B cell (primary cell): ENCODE results near the gene YPEL3. TPM values are rescaled to one million over a fixed set of nuclear protein-coding genes. Genes with fewer than 3 reads are reported as not detected.
A peak's percentile ranks its signal among the peaks of the same experiment; 100 is the strongest.

ENCODE experiments used
- ATAC-seq: fragments of 200-7000 bp; cut with Tn5 transposase; one replicate; pipeline ENCODE4 v1.10.0; 2021; ENCODE audit warnings: low read depth, mild to moderate bottlenecking, moderate number of reproducible peaks, moderate library complexity
- CTCF ChIA-PET: fragments of 350-600 bp; sonication (Branson Sonifier 250); formaldehyde crosslinking; loops from one replicate; lab custom pipeline; 2021; ENCODE audit warnings: antibody characterized with exemption, inconsistent platforms; lab: Charles Lee
- POLR2A ChIA-PET: fragments of 350-600 bp; sonication (Branson Sonifier 250); formaldehyde crosslinking; loops from one replicate; lab custom pipeline; 2021; ENCODE audit warnings: antibody characterized with exemption; lab: Charles Lee
- DNase-seq: peaks from one replicate; pipeline ENCODE4 v3.0.0; 2013
- H2AFZ ChIP-seq: 2 replicates; pipeline ENCODE4 v1.6.1; 2012; ENCODE audit warnings: mild to moderate bottlenecking, low read depth, low read length; ENCODE audit not compliant: insufficient read depth, poor library complexity, severe bottlenecking
- H3K27ac ChIP-seq, 2 donors: 1 replicate in 1 of 2; 2 replicates in 1 of 2; pipeline ENCODE4 v1.5.1; 2012 to 2013; ENCODE audit warnings: low read length in 2 of 2, mild to moderate bottlenecking in 2 of 2, moderate library complexity in 1 of 2
- H3K27me3 ChIP-seq, 4 experiments: fragments of 200-600 bp in 1 of 4; sonication (generic) in 1 of 4; replicated peaks in 1 of 4; 1 replicate in 2 of 4; 2 replicates in 2 of 4; pipeline versions ENCODE4 v1.6.1 to v1.7.0; 2013 to 2016; ENCODE audit warnings: low read length in 3 of 4, mild to moderate bottlenecking in 2 of 4, mixed read lengths in 1 of 4, moderate library complexity in 1 of 4; ENCODE audit not compliant: insufficient read depth in 4 of 4, control insufficient read depth in 3 of 4; ENCODE audit errors: control extremely low read depth in 1 of 4
- H3K36me3 ChIP-seq, 2 experiments: replicated peaks in 1 of 2; 1 replicate in 1 of 2; 2 replicates in 1 of 2; pipeline versions ENCODE4 v1.6.1 to v1.7.1; 2013; ENCODE audit warnings: low read length in 1 of 2; ENCODE audit not compliant: insufficient read depth in 2 of 2, control insufficient read depth in 1 of 2; ENCODE audit errors: control extremely low read depth in 1 of 2, extremely low read depth in 1 of 2
- H3K4me1 ChIP-seq, 2 donors: fragments of 200-600 bp in 1 of 2; sonication (generic) in 1 of 2; 1 replicate in 1 of 2; 2 replicates in 1 of 2; pipeline versions ENCODE4 v1.5.1 to v1.6.1; 2013 to 2017; ENCODE audit warnings: low read length in 2 of 2; ENCODE audit not compliant: control insufficient read depth in 2 of 2, insufficient read depth in 2 of 2
- H3K4me2 ChIP-seq: replicated peaks from 2 replicates; pipeline ENCODE3; 2012; ENCODE audit warnings: mild to moderate bottlenecking, low read depth, low read length; ENCODE audit not compliant: poor library complexity, severe bottlenecking
- H3K4me3 ChIP-seq, 5 experiments: fragments of 200-600 bp in 1 of 5; sonication (generic) in 1 of 5; 1 replicate in 3 of 5; 2 replicates in 2 of 5; pipeline versions ENCODE4 v1.5.1 to v1.7.0; 2011 to 2016; ENCODE audit warnings: low read length in 4 of 5, mild to moderate bottlenecking in 4 of 5, low read depth in 2 of 5, control low read depth in 1 of 5, moderate library complexity in 1 of 5; ENCODE audit not compliant: insufficient read depth in 1 of 5; ENCODE audit errors: control extremely low read depth in 1 of 5, extremely low read depth in 1 of 5
- H3K79me2 ChIP-seq: fragments of 200-600 bp; sonication (generic); one replicate; pipeline ENCODE4 v1.6.0; 2016; ENCODE audit warnings: low read length; ENCODE audit not compliant: control insufficient read depth, insufficient read depth
- H3K9ac ChIP-seq: fragments of 200-600 bp; sonication (generic); 2 replicates; pipeline ENCODE4 v1.6.1; 2017; ENCODE audit warnings: mild to moderate bottlenecking, low read length, moderate library complexity
- H3K9me3 ChIP-seq, 3 donors: one replicate each; pipeline versions ENCODE4 v1.6.1 to v1.7.1; 2013; ENCODE audit warnings: low read length in 2 of 3; ENCODE audit not compliant: control insufficient read depth in 2 of 3, insufficient read depth in 1 of 3; ENCODE audit errors: control extremely low read depth in 1 of 3
- H4K20me1 ChIP-seq: 2 replicates; pipeline ENCODE4 v1.6.0; 2012; ENCODE audit warnings: mild to moderate bottlenecking, low read length; ENCODE audit not compliant: insufficient read depth, control insufficient read depth, poor library complexity, severe bottlenecking
- H3K27ac Mint-ChIP-seq: one replicate; pipeline ENCODE4 v1.8.0; 2021; ENCODE audit warnings: mixed read lengths
- H3K27me3 Mint-ChIP-seq: one replicate; pipeline ENCODE4 v1.8.0; 2021; ENCODE audit warnings: mixed read lengths
- H3K4me1 Mint-ChIP-seq: one replicate; pipeline ENCODE4 v1.8.0; 2021; ENCODE audit warnings: mixed read lengths
- H3K4me3 Mint-ChIP-seq: one replicate; pipeline ENCODE4 v1.8.0; 2021; ENCODE audit warnings: mixed read lengths
- H3K9me3 Mint-ChIP-seq: one replicate; pipeline ENCODE4 v1.8.0; 2022; ENCODE audit warnings: mixed read lengths; ENCODE audit not compliant: insufficient read depth
- CTCF ChIP-seq: fragments of 200-600 bp; IDR thresholded peaks from one replicate; pipeline ENCODE4 v1.8.0; 2022; ENCODE audit warnings: antibody characterized with exemption, mild to moderate bottlenecking
- EZH2 ChIP-seq: IDR thresholded peaks from 2 replicates; pipeline ENCODE4 v1.6.1; 2012; ENCODE audit warnings: borderline replicate concordance, low read depth, mild to moderate bottlenecking, moderate library complexity, low read length; ENCODE audit not compliant: insufficient read depth, poor library complexity, severe bottlenecking
- WGBS: methylation state at CpG from one replicate; pipeline ENCODE4 v1.1.5; 2013; ENCODE audit warnings: missing lambda C conversion rate; ENCODE audit not compliant: insufficient coverage; 5-methylcytosine and 5-hydroxymethylcytosine counted together
- intact Hi-C: fragments of 100-400 bp; cut with micrococcal nuclease; formaldehyde crosslinking; loops from one replicate; pipeline ENCODE4 v1.10.0; 2022
- polyA plus RNA-seq: library from polyadenylated mRNA; depleted of rRNA; stranded (reverse); fragments of >200 nt; gene quantifications from 2 replicates; pipeline ENCODE4 v1.2.3, GENCODE V29; 2012
- total RNA-seq, 2 donors: library from RNA; stranded (reverse); fragments of 120-200 nt in 1 of 2; gene quantifications; 1 replicate in 1 of 2; 2 replicates in 1 of 2; pipeline versions ENCODE4 v1.2.3 to v1.2.4, GENCODE V29; 2013 to 2022

The YPEL3 gene
- total and polyA plus RNA-seq, 2 donors (not counting 1 experiment from before 2014, with no cell fraction given) = 314 to 414 TPM

GRCh38 chr16:30142672-30143346 lies 46.8 kb upstream of the YPEL3 start:
- intact Hi-C loops = loop anchor here (1.0 kb wide), 2 partner anchors 40 to 47 kb away; partner anchors contain the start of genes CORO1A and YPEL3
- no peak overlapping the region for H2AFZ ChIP-seq
- H3K9me3 ChIP-seq = no peaks in the 10 kb centered on the region
- WGBS = 93% methylated on average over 7 of the region's 13 CpGs
- ChIA-PET CTCF (interaction anchor here (0.5 to 3.2 kb wide), 13 partner anchors 9 to 267 kb away, joined by 3 to 23 read pairs (median 4); partner anchors contain the start of genes CORO1A and TBX6), POLR2A (interaction anchor here (0.6 to 1.3 kb wide), 6 partner anchors 34 to 358 kb away, joined by 3 to 10 read pairs (median 7); partner anchors contain the start of gene CORO1A)
- H3K9me3 Mint-ChIP-seq = no peaks in the 10 kb centered on the region
- H3K27ac Mint-ChIP-seq = no peak overlapping the region
- H3K9ac ChIP-seq = no peak overlapping the region
- ATAC-seq (peak; percentile 60), DNase-seq (peak; percentile 57)
- H3K4me2 ChIP-seq = no peak overlapping the region
- no peaks in the 10 kb centered on the region for H3K79me2 ChIP-seq
- H4K20me1 ChIP-seq = no peaks in the 10 kb centered on the region
- TF ChIP-seq EZH2 (no peak), CTCF (peak; percentile 40)
- no peaks in the 10 kb centered on the region for H3K27me3 ChIP-seq
- no peaks in the 10 kb centered on the region for H3K27me3 Mint-ChIP-seq
- peaks cover 9% of the 10 kb centered on the region for H3K4me1 Mint-ChIP-seq
- no peak overlapping the region for H3K4me3 ChIP-seq
- H3K4me3 Mint-ChIP-seq = no peak overlapping the region
- no peaks in the 10 kb centered on the region for H3K36me3 ChIP-seq
- H3K27ac ChIP-seq = no peak overlapping the region
- H3K4me1 ChIP-seq = peaks cover 6 to 13% of the 10 kb centered on the region in 2 donors

GRCh38 chr16:30141750-30142149 lies 45.7 kb upstream of the YPEL3 start:
- no peak for TF ChIP-seq CTCF
- no peak for TF ChIP-seq EZH2
- no peaks in the 10 kb centered on the region for H3K27me3 Mint-ChIP-seq
- H3K27ac Mint-ChIP-seq = no peak overlapping the region
- no peak for ATAC-seq
- WGBS = no CpG with 5 or more reads among the region's 2 CpGs
- H3K79me2 ChIP-seq = no peaks in the 10 kb centered on the region
- H3K27me3 ChIP-seq = no peaks in the 10 kb centered on the region
- H3K4me1 Mint-ChIP-seq = peaks cover 9% of the 10 kb centered on the region
- H3K4me3 ChIP-seq = no peak overlapping the region
- H4K20me1 ChIP-seq = no peaks in the 10 kb centered on the region
- H3K4me1 ChIP-seq = peaks cover 6 to 13% of the 10 kb centered on the region in 2 donors
- H3K4me2 ChIP-seq = no peak overlapping the region
- H3K36me3 ChIP-seq = no peaks in the 10 kb centered on the region
- ChIA-PET CTCF (interaction anchor here (1.2 to 3.2 kb wide), 3 partner anchors 33 to 268 kb away, joined by 3 to 23 read pairs (median 4); partner anchors contain the start of gene TBX6), POLR2A (no interaction called here)
- H3K27ac ChIP-seq = no peak overlapping the region
- no peak overlapping the region for H3K4me3 Mint-ChIP-seq
- H2AFZ ChIP-seq = no peak overlapping the region
- H3K9ac ChIP-seq = no peak overlapping the region
- no peaks in the 10 kb centered on the region for H3K9me3 ChIP-seq
- intact Hi-C loops = no loop called here
- DNase-seq = no peak
- H3K9me3 Mint-ChIP-seq = no peaks in the 10 kb centered on the region
